Activated T-cell treated with anti-CD3 and anti-CD28 coated beads, Interleukin-2, amount 50 U/mL, for 48 hours (primary cell): ENCODE measurements around the gene SLC22A6.

Source experiments
- DNase-seq, 2 experiments: peaks; one replicate each; pipeline ENCODE4 v3.0.0-alpha.2; 2020

The SLC22A6 gene

GRCh38 chr11:62930157-62930556 lies 54.6 kb downstream of the SLC22A6 start:
- no peak for DNase-seq

- DNase-seq = no peak
Observed at GRCh38 chr11:62928011-62928410, 56.8 kb downstream of the SLC22A6 start.

DNA sequence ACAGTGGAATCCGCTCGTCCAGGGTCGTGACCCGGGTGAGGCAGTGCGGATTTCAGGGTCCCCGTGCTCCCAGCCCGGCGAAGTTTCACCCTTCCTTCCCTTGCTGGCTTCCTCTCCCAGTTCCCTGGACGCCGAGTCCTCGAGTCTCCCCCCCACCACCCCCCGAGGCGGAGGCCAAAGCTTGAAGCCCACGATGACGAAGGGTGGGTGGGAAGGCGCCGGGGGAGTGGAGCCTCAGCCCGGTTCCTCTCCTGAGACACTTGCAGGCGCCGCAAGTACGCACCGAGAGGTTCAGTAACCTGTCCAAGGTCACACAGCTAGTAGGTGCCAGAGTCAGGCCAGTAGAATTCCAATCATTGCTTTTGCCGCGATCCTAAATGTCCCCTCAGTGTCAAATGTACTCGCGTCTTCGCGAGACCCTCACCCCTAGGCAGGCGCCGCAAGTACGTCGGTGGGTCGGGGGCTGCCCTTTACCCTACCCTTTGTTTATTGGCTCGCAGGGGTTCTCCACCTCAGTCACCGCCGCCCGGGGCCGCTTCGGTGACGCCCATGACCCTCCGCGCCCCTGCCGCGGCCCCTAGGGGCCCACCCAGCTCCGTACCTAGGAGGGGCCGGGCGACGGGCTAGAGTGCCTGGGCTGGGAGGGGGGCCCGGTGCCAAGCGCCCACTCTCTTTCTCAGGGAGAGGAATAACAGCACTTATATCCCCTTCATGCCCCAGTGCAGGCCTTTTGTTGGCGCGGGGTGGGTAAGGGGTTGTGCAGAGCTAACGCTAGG lies 57.9 kb downstream of the SLC22A6 start:
- no peak for DNase-seq
